NCI-H146 (cell line): ENCODE results near the gene RAP2B.
A peak's percentile ranks its signal among the peaks of the same experiment; 100 is the strongest.
"Not testable (repeated sequence)": the region's sequence is repeated elsewhere in the genome, so short reads cannot be mapped to it uniquely, and the experiment has no call there.

Experiments
- DNase-seq: peaks from one replicate; lab custom pipeline; 2025; lab: John Stamatoyannopoulos, UW

Gene RAP2B

DNA sequence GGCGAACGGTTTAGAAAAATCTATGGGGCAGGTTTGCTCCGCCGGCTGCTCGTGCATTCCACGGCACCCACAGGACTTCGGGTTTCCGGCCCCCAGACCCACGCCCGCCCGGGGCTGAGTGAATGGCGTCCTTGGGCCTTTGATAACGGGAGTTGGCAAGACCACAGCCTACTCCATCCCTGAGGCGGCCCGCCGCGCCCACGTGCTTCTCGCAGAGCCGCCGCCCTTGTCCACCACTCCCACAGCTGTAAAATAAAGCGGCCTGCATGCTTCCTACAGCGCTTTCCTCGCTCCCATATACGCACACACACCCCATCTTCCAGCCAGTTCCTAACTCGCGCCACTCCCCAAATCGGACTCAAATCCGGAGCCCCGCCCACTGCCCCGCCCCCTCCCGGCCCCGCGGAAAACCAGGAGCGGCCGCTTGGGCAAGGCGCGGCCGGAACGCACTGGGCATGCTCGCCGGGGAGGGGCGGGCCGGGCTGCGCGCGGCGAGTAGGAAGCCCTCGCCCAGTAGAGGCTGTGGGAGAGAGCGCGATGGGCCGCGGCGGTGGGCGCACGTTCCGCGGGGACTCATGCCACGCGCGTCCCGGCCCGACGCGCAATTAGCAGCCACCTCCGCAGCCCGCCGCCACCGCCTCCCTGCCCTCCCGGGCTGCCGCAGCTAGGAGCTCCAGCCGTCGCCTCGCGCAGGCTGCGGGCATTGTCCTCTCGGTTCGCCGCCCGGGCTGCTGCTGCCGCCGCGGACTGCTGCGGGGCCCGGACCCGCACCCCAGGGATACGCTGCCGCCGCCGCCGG lies at the start of gene RAP2B:
RAP2B (plus strand) TSS at position 513 of the 799 bp plus-strand sequence. CDS start 468 bp downstream, outside the sequence.
- peak; percentile 74 for DNase-seq

DNA sequence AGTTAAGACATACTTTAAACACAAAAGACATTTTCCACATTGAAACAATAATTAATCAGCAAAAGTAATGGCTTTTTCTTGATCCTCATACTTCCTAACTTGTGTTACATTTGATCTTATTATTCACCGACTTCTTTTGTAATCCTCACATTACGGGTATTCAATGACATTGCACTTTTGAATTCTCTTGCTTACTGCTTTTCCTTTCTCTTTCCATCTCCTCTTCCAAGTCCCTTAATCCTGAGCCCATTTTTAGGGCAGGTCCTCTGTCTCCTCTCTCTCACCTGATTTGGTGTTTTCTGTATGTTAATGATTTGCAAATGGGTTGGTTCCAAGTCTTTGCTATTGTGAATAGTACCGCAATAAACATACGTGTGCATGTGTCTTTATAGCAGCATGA lies 48.5 kb upstream of the RAP2B start:
- DNase-seq, result no peak

DNA sequence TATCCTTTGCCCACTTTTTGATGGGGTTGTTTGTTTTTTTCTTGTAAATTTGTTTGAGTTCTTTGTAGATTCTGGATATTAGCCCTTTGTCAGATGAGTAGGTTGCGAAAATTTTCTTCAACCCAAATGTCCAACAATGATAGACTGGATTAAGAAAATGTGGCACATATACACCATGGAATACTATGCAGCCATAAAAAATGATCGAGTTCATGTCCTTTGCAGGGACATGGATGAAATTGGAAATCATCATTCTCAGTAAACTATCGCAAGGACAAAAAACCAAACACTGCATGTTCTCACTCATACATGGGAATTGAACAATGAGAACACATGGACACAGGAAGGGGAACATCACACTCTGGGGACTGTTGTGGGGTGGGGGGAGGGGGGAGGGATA lies 47.8 kb upstream of the RAP2B start:
- DNase-seq, result not testable (repeated sequence)

DNA sequence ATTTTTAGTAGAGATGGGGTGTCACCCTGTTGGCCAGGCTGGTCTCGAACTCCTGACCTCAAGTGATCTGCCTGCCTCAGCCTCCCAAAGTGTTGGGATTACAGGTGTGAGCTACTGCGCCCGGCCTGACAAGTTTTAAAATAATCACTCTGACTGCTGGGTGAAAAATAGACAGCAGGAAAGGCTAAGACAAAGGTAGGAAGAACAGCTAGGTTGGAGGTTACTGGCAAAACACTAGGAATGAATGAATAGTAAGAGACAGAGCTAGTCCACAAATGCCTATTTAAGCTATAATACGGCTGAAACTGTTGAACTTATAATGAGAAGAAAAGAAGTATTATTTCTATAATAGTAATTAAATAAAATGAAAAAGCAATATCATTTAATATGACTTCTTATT lies 46.7 kb upstream of the RAP2B start:
- DNase-seq, result no peak

DNA sequence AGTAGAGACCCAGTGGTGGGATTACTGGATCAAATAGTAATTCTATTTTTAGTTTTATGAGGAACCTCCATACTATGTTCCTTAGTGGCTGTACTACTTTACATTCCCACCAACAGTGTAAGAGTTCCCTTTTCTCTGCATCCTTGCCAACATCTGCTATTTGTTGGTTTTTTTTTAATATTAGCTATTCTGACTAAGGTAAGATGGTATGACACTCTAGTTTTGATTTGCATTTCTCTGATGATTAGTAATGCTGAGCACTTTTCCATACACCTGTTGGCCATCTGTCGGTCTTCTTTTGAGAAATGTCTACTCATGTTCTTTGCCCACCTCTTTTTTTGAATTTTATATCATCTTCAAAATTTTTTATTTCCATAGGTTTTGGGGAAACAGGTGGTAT lies 34.2 kb upstream of the RAP2B start:
- no peak for DNase-seq

DNA sequence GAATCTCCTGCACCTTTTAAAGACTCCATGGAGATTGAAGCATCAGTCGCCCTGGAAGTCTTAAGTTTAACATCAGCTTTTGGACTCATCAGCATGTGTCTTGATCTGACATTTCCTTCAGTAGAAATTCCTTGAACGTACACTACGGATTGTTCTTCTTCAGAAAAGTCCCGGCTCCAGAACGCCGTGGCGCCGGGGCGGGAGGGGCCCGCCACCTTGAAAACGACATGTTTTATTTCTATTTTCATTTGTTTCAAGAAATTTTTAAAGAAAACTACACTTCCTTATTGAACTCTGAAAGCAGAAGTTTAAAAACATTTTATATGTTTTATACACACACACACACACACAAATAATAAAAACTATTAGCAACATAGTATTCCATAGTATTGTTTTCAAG lies 32.6 kb upstream of the RAP2B start:
- no peak for DNase-seq

DNA sequence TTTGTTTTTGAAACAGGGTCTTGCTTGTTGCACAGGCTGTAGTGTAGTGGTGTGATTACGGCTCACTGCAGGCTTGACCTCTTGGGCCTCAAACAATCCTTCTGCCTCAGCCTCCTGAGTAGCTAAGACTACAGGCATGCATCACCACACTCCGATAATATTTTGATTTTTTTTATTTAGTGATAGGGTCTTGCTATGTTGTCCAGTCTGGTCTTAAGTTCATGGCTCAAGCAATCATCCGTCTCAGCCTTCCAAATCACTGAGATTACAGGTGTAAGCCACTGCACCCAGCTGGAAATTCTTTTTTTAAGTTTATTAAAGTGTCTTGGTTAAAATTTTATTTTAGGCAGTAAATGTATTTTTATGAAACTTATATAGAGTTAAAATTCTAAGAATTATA lies 32.2 kb upstream of the RAP2B start:
- DNase-seq, result no peak

DNA sequence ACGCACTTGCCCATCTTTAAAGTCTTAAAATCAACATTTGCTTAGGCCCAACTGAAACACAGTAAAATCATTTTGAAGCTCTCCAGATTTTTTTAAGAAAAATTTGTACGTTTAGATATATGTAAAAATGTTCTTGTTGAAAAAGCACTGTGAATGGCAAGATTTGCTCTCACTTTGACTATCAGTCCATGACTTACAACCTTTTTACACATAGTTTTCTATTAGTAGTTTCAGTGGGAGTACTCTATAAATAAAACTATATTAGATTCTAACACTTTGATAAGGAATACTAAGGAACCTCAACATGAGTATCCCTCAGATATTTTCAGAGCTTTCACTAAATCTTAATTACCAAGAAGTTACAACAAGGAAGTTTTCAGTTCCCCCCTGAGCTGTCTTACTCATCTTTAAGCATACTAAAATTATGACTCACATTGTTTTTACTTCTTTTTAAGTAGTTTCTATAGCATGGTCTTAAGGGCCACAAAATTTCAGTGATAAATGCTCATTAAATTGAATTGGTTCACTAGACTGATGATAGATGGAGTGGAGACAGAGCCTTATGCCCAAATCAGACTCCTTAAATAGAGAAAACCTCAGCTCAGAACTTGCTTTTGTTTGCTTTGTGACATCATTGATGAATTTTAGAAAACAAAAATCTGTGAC lies 31.6 kb upstream of the RAP2B start:
- DNase-seq, result no peak

DNA sequence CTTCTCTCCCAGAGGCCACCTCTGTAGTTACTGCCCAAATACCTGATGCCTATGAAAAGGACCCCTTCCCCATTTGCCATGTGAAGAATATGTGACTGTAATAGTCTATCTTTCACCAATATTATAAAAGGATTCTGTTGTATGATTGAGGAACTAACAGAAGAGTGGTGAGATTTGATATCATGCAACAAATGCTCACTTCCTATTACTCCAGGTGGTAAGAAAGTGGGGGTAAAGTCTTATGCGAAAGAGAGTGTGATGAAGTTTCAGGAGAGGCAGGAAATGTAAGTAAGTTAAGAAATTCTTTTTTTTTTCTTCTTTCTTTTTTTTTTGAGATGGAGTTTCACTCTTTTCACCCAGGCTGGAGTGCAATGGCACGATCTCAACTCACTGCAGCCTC lies 24.4 kb upstream of the RAP2B start:
- no peak for DNase-seq

DNA sequence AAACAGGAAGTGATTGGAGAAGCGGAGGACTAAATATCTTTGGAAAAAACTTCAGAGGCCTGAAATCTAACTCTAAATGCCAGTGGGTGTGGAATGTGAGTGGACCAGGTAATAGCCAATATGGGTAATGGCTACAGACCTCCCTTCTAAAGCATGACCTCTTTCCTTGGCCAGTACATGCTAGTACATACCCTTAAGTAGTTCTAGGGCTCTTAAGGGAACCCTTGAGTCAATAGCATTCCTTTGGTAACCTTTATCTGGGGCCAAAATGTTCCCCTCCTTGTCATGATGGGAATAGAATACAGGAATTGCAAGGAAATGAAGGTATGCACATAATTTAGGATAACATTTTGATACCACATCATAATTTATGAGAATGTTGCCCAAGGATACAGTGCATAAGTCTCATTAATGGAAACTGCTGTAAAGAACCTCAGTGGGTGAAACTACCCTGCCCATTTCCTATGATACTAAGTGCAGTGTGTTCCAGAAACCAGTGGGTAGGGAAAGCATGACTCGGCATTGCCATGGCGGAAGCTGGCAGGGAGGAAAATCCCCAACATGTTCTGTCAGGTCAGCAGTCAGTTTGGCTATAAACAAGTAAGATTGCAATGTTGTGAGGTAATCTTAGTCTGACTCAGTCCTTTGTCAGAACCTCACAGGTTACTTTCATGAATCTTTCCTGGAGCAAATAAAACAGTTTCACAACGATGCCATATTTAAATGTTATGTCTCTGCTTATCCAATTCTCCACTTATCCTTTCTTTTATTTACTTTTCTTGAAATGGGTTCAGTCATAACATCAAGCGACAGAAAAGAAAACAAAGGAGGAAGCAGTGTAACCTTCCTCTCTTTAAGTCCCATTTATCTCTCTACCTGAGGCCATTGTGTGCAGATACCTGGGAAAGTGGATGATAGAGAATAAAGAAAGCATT lies 23.5 kb upstream of the RAP2B start:
- no peak for DNase-seq

DNA sequence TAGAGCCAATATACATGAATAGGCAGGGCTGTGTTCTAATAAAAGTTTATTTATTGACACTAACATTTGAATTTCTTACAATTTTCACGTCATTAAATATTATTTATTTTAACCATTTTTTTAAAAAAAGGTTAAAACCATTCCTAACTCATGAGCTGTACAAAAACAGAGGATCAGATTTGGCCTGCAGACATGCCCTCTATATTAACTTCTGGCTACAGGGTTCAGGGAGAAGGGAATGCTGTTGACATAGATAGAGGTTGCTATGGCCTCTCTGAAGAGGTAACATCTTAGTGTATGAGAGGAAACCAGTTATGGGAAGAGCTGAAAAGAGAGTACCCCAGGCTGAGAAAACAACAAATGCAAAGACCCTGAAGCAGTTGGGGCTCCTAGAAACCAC lies 19.1 kb upstream of the RAP2B start:
- DNase-seq, result no peak

DNA sequence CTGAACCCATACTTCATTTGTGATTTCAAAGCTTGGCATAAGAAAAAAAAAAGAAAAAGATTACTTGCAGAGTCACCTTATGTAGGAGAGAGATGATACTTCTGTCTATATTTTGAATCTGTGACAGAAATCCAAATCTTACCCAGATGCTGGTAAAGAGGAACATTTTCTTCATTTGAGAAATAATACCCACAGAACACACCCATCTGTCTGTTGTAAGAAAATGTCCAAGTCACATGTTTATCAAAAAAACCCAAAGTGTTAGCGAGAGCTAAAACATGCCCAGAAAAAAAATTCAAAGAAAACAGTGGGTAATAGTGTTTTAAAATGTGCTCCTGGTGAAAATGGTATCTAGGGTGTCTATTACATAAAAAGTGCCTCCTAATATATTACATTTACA lies 18.0 kb upstream of the RAP2B start:
- DNase-seq, result no peak

DNA sequence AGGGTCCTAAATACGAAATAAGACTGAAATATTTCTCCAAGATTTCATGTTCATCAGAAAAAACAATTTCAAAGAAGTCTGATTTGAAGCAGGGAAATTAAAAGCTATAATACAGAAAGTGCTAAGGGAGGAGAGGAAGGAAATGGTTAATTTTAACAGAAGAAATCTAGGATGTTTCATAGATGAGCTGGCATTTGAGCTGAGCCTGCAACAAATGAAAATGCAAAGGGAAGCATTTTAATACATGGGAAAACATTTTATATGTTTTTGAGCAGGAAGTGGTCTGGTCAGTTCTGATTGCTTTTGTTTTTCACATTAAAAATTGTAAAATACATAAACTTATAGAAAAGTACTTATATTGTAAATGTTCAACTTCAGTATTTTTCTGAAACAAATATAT lies 17.2 kb upstream of the RAP2B start:
- no peak for DNase-seq

DNA sequence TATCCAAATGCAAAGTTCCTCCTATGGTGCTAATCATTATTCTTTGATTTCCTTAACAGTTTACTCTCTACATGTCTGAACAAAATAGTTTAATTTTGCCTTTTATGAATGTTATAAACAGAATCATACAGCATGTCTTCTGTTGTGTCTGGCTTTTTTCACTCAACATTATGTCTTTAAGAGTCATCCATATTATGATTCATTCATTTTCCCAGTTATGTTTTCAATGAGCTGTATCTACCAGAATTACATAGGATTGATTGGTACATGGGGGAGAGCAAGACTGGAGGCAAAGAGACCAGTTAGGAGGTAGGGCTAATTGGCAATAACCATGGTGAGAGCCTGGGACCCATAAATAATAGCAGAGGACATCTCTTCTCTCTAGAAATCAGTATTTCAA lies 16.6 kb upstream of the RAP2B start:
- no peak for DNase-seq

DNA sequence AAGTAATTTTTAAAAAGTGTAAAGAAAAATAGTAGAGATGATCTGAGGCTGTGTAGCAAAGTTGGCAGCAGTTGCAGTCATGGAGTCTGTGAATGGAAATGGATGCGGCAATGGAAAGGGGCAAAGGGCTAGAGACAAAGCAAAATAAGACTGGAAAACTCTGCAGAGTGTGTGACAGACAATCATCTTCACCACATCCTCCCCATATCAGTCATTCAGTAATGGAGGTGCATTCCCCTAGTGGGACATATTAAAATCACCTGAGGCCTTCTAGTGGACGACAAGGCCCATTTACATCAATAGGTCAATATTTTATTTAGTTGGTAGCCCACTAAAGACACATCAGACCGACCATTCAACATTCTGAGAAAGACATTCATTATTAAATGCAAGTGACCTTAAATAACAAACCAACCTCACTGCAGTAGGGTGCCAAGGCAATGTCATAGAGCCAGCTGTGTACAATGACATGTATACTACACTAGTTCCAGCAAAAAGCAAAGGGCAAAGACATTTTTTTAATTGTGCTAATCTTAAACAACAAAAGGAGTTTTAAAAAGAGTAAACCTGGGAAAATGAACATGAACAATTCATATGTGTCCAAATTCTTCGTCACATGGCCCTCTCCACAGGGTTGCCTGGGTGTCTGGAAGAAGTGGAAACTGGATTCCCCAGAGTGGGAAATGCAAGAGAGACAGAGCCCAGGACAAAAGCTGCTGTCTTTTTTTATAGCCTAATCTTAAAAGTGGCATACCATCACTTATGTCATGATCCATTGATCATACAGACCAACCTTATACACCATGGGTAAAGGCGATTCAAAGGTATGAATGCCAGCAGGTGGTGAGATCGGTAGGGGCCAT lies 15.6 kb upstream of the RAP2B start:
- no peak for DNase-seq

DNA sequence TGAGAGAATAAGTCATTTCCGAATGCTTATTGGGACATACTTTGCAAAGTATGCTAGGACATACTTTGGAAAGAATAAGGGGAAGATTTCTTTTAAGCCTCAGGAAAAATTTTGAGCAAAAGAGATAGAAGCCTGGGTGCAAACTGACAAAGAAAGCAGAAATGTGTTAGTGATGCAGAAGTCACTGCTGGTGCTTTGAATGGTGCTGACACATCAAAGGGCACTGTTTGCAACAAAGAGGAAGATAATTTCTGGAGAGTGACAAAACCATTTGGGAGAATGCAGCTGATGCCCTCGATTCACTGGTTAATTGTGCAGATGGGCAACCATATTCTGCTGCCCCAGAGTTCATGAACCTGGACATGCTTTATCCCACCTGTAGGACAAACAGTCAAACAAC lies 11.0 kb upstream of the RAP2B start:
- DNase-seq, result no peak

DNA sequence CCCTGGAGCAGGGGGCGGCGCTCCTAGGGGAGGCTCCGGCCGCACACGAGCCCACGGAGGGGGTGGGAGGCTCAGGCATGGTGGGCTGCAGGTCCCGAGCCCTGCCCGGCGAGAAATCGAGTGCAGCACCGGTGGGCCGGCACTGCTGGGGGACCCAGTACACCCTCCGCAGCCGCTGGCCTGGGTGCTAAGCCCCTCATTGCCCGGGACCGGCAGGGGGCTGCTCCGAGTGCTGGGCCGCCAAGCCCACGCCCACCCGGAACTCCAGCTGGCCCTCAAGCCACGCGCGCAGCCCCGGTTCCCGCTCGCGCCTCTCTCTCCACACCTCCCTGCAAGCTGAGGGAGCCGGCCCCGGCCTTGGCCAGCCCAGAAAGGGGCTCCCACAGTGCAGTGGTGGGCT lies 6.2 kb upstream of the RAP2B start:
- not testable (repeated sequence) for DNase-seq

DNA sequence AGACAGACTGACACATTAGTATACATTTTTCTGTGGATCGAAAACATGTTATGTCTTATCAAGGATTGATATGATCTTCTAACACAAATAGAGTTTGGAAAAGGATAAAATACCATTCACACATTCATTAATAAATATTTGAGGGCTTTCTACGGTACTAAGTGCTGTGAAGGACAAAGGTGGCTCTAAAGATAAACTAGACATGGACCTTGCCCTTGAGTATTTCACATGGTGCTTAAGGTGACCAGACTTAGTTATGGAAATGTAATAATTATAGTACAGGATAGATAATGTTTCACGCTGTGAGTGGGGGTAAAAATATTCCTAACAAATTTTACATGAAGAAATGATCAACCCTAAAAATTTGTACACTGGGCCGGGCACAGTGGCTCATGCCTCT lies 3.8 kb upstream of the RAP2B start:
- no peak for DNase-seq

DNA sequence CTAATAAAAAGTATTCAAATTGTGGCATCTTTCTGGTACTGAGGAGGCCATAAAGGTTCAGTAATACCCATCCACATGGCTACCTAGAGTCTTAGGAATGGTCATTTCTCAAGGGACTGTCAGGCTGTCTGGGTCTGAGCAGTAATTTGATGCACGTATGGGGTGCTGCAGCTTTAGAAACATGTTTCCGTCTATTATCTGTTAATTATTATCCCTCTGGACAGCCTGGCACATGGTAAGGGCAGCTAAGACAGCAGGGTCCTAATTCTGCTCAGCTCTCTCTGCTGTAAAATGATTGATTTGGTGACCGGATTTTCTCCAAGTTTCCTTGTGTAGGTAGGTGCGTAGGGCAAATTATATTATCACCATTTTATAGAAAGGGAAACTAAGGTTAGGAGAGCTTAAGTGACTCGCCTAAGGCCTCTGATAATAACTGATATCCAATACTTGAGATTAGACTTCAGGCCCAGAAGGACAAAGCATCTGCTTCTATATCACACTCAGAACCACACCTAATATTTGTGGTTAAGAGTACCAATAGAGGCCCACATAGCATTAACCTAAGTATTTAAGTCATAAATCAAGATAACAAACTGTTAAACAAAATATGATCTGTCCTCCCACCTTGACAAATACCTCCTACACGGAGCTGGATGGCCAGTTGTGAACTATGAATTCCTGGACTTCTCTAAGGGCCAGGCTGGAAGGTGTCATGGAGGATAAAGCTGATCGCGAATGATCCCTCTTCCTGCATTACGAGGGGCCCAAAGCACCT lies 2.9 kb upstream of the RAP2B start:
- DNase-seq, result no peak

DNA sequence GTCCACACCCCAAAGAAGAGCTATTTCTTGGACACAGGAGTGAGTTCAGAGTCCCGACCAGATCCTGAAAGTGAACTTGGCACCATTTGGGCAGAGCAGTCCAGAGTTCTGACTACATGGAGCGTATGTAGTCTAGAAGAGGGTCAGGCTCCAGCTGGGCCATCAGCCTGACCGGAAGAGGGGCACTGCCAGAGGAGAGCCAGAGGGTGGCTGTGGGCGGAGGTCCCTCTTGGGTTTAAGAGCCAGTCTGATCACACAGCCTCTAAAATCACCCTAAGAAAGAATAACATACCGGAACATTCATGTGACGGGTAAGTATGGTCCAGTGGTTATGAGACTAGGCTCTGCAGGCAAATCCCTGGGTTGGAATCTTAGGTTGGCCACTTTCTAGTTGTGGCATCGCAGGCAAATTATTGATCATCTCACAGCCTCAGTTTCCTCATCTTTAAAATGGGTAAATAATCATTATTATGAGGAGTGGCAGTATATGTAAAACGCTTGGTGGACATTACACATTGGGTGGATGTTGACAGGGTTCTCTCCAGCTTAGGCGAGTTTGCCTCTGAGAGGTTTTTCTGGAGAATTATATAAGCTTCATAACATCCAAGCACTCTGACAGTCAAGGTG lies 2.1 kb upstream of the RAP2B start:
- DNase-seq, result no peak
